Tracheal epithelial cell (primary cell): ENCODE data around the gene TMEM51. TPM values are rescaled to one million over a fixed set of nuclear protein-coding genes. Genes with fewer than 3 reads are reported as not detected.

Source experiments
- total RNA-seq: library from RNA; depleted of rRNA; stranded (reverse); fragments of >200 nt; gene quantifications from 2 replicates; pipeline ENCODE4 v1.2.1, GENCODE V29; 2014

The TMEM51 gene
- 5.5 and 26.0 TPM in 2 replicates for total RNA-seq

GRCh38 chr1:15153184-15153841, at the start of gene TMEM51:
Gene TMEM51 (plus strand): TSS chr1:15153747. CDS start chr1:15215088, 61,341 bp downstream.

GRCh38 chr1:15246960-15247614, 93.5 kb downstream of the TMEM51 start, which contains the start of gene FHAD1:
Gene FHAD1 (plus strand): TSS chr1:15247223. CDS start chr1:15251785, 4,562 bp downstream.

Other genes starting within 250 kb of the TMEM51 start
- not detected in 2 replicates for gene FHAD1, start 93.5 kb downstream of the TMEM51 start, total RNA-seq